ENCODE data around the gene MRPL12. TPM values are rescaled to one million over a fixed set of nuclear protein-coding genes. Genes with fewer than 3 reads are reported as not detected.

MRPL12 gene
- total RNA-seq, 1 experiment from 2014 or later = 140 TPM

- no peak overlapping the region for H3K4me2 ChIP-seq (ENCODE audit: insufficient read depth, insufficient read length, low read length)
- no peak overlapping the region for H3K4ac ChIP-seq (ENCODE audit: low read depth, low read length)
- H3K18ac ChIP-seq (ENCODE audit: insufficient read length, low read depth, low read length) = no peak overlapping the region
- peaks cover 8% of the 10 kb centered on the region; the same call in 1 of the 2 replicates for H3K79me2 ChIP-seq (ENCODE audit: insufficient read depth, low read length)
- peaks cover 19% of the 10 kb centered on the region for H3K23me2 ChIP-seq (ENCODE audit: insufficient read length, low read depth, low read length, poor library complexity, severe bottlenecking)
- no peak overlapping the region for H2AFZ ChIP-seq (ENCODE audit: low read length)
- H3K9ac ChIP-seq (ENCODE audit: extremely low read depth, insufficient read length, low read length) = no peak overlapping the region
- H3K27ac ChIP-seq (ENCODE audit: insufficient read length, low read depth, low read length) = no peak overlapping the region
- no peak overlapping the region for H2BK15ac ChIP-seq (ENCODE audit: low read depth, low read length)
- H3K27me3 ChIP-seq (ENCODE audit: insufficient read depth, low read length) = no peaks in the 10 kb centered on the region
- H3K79me1 ChIP-seq (ENCODE audit: insufficient read depth, low read depth, low read length, poor library complexity, severe bottlenecking) = peaks cover 8% of the 10 kb centered on the region
- H3K4me1 ChIP-seq (ENCODE audit: insufficient read depth, low read length) = 0 out of 2 replicates have a peak, but pooled peaks cover 4% of the 10 kb centered on the region
- no peak overlapping the region for H3K23ac ChIP-seq (ENCODE audit: insufficient read length, low read depth, low read length)
- no peak overlapping the region for H2BK20ac ChIP-seq (ENCODE audit: low read depth, low read length, poor library complexity, severe bottlenecking)
- no peak overlapping the region for H2AK5ac ChIP-seq (ENCODE audit: insufficient read length, low read length)
- H3K9me3 ChIP-seq (ENCODE audit: control insufficient read depth, low read depth, low read length) = no peaks in the 10 kb centered on the region
- no peak overlapping the region for H4K91ac ChIP-seq (ENCODE audit: insufficient read length, low read depth, low read length)
- no peak overlapping the region for H3K56ac ChIP-seq (ENCODE audit: insufficient read length, low read depth, low read length)
- no peaks in the 10 kb centered on the region for H4K20me1 ChIP-seq (ENCODE audit: control insufficient read depth, insufficient read depth, insufficient read length)
- no peak overlapping the region for H4K8ac ChIP-seq (replicated peaks; ENCODE audit: insufficient read length, low read depth, low read length)
- TF ChIP-seq CTCF (conservative IDR thresholded peaks at IDR 0.05) = no peak
- no peak overlapping the region for H2BK12ac ChIP-seq (ENCODE audit: insufficient read length, low read depth, low read length)
- H3K4me3 Mint-ChIP-seq = peak overlapping the region; percentile 54 to 93
- peak overlapping the region in 2 of 3 experiments; percentile 32 to 53; a peak in 3 of 7 replicates for H3K27ac Mint-ChIP-seq
- no peak overlapping the region for H3T11ph ChIP-seq (ENCODE audit: low read length)
- no peak for DNase-seq
- peaks cover 4 to 17% of the 10 kb centered on the region in 2 experiments for H3K4me1 Mint-ChIP-seq
- no CpG with 5 or more reads among the region's 25 CpGs for WGBS (ENCODE audit: extremely low coverage, insufficient read length, low lambda C conversion rate)
- no peak overlapping the region for H3K14ac ChIP-seq (ENCODE audit: insufficient read depth, low read length)
- no peaks in the 10 kb centered on the region; the same call in 1 of the 2 replicates for H3K27me3 Mint-ChIP-seq (ENCODE audit: low read depth)
- no peak overlapping the region for H4K5ac ChIP-seq (ENCODE audit: insufficient read length, low read depth, low read length)
- peaks cover 33 to 70% (median 57%) of the 10 kb centered on the region in 3 experiments; a peak in 6 of 7 replicates for H3K36me3 Mint-ChIP-seq (ENCODE audit: insufficient read depth in 1 of 3, low read depth in 3 of 3)
- H2BK5ac ChIP-seq (ENCODE audit: insufficient read length, low read length) = no peak overlapping the region
- H2BK120ac ChIP-seq (ENCODE audit: low read depth, low read length, poor library complexity, severe bottlenecking) = no peak overlapping the region
- H3K9me3 Mint-ChIP-seq = no peaks in the 10 kb centered on the region
These were observed 2.5 kb upstream of the MRPL12 start for GRCh38 chr17:81700353-81701287.

Data from H9 (cell line).